HG02852 (cell line): Measurements from ENCODE around the gene KCNH2.

Experiments
- ATAC-seq: cut with Tn5 transposase; IDR thresholded peaks from one replicate; pipeline ENCODE4 v1.9.1; 2021; ENCODE audit warnings: mild to moderate bottlenecking, moderate library complexity; ENCODE audit not compliant: unreplicated experiment

The KCNH2 gene

DNA sequence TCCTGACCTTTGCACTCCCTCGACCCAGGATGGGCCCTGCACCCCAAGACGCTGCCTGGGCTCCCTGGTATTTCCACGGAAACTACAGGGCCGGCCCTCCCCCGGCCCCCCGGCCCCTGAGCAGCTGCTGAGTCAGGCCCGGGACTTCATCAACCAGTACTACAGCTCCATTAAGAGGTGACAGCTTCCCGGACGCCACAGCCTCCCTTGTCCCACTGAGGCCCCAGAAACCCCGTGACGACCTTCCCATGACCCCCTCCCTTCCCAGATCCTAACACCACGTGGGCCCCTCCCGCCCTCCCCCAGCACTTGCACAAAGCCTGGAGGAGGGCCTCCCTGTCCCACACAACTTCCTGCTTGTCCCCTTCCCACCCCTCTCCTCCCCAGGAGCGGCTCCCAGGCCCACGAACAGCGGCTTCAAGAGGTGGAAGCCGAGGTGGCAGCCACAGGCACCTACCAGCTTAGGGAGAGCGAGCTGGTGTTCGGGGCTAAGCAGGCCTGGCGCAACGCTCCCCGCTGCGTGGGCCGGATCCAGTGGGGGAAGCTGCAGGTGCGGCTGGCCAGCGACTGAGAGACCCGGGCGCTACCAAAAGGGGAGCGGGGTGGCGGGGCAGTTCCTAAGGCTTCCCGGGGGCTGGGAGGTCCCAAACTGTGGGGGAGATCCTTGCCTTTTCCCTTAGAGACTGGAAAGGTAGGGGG lies 18.4 kb upstream of the KCNH2 start:
- no peak for ATAC-seq

DNA sequence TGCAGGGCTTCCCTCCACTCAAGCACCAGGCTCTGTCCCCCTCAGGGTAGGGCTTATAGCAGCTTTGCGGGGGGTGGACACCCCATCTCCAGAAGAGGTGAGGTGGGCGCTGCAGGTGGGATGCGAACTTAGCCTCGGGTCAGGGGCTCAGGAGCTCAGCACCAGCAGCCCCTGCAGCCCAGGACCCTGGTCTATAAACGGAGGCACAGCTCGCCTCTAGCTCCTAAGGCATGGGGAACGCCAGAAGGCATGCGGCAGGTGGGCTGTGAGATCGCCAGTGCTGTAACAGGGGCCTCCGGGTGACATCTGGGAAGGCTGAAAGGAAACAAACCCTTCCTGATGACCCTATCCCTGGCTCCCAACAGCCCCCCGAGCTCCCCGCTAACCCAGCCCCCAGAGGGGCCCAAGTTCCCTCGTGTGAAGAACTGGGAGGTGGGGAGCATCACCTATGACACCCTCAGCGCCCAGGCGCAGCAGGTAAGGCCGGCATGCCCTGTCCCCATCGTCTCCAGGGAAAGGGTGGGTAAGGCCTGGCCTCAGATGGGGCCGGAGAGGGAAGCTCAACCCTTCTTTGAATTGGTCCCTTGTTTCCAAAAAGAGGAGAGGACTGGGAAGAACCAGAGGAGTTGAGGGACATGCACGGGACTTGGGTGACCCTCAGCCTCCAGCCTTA lies 16.9 kb upstream of the KCNH2 start:
- no peak for ATAC-seq

DNA sequence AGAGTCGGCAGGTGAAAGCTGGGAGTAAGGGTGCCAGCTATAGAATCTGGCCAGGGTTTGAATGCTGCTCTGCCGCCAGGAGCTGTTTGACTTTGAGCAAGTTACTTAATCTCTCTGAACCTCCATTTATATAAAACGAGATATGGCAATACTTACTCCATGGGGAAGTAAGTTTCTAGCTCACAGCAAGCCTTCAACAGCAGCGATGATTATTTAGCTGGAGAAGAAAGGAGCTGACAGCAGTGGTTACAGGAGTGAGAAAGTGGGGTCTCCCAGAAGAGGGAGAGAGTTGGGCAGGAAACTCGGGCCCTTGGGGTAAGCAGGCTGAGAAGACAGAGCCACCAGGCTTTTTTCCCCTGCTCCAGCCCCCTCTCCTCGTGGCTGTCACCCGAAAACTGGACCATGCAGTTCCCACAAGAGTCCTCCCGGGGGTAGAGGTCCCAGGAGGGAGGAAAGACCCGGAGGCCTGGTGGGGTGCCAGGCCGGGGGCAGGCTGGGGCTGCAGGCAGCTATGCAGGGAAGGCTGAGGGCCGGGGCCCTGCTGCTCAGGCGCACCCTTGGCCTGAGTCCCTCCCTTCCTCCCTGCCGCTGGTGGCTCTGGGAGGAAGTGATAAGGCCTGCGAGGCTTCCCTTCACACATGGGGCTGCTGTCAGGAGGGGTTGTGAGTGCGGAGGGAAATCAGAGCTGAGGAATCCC lies 16.2 kb upstream of the KCNH2 start:
- no peak for ATAC-seq

DNA sequence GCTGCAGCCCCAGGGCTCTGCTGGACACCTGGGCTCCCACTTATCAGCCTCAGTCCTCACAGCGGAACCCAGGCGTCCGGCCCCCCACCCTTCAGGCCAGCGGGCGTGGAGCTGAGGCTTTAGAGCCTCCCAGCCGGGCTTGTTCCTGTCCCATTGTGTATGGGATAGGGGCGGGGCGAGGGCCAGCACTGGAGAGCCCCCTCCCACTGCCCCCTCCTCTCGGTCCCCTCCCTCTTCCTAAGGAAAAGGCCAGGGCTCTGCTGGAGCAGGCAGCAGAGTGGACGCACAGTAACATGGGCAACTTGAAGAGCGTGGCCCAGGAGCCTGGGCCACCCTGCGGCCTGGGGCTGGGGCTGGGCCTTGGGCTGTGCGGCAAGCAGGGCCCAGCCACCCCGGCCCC lies 15.4 kb upstream of the KCNH2 start:
- ATAC-seq = no peak

DNA sequence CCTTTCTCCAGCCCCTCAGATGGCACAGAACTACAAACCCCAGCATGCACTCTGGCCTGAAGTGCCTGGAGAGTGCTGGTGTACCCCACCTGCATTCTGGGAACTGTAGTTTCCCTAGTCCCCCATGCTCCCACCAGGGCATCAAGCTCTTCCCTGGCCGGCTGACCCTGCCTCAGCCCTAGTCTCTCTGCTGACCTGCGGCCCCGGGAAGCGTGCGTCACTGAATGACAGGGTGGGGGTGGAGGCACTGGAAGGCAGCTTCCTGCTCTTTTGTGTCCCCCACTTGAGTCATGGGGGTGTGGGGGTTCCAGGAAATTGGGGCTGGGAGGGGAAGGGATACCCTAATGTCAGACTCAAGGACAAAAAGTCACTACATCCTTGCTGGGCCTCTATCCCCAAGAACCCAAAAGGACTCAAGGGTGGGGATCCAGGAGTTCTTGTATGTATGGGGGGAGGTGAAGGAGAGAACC lies 14.7 kb upstream of the KCNH2 start:
- no peak for ATAC-seq

DNA sequence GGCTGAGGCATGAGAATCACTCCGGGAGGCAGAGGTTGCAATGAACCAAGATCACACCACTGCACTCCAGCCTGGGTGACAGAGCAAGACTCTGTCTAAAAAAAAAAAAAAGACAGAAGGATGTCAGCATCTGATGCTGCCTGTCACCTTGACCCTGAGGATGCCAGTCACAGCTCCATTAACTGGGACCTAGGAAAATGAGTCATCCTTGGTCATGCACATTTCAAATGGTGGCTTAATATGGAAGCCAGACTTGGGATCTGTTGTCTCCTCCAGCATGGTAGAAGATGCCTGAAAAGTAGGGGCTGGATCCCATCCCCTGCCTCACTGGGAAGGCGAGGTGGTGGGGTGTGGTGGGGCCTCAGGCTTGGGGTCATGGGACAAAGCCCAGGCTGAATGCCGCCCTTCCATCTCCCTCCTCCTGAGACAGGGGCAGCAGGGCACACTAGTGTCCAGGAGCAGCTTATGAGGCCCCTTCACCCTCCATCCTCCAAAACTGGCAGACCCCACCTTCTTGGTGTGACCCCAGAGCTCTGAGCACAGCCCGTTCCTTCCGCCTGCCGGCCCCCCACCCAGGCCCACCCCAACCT lies 14.0 kb upstream of the KCNH2 start:
- no peak for ATAC-seq

DNA sequence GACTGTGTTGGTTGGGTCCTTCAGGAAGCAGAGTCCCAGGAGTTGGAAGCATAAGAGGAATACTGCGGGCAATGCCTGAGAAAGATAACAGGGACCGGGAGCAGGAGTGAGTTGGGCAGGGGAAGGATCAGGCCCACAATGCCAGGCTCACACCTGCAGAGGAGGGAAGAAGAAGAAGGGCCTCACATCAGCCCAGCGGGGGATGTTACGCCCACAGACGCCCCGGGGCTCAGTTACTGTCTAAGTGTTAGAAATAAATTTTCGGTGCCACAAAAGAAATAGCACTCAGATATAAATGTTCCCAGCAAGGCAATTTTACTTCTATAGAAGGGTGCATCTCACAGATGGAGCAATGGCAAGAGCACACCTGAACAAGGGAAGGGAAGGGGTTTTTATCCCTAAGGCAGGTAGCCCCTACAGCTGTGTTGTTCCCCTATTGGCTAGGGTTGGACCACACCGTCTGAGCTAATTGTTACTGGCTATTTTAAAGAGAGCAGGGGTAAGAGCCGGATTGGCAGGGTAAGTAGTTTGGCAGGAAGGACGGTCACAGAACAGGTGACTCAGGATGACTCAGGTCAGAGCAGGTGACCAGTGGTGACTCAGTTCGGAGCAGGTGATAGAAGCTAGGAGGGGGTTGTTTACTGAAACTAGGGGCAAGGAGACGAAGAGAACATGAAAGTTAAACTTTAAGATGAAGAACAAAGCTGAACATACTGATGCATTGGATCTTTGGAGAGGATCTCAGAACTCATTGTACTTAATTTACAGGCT lies 12.5 kb upstream of the KCNH2 start, which contains the start of gene NOS3:
Gene NOS3, plus strand, starts transcription at position 602 of the 771 bp plus-strand sequence. CDS start 2,787 bp downstream, outside the sequence.
- no peak for ATAC-seq

DNA sequence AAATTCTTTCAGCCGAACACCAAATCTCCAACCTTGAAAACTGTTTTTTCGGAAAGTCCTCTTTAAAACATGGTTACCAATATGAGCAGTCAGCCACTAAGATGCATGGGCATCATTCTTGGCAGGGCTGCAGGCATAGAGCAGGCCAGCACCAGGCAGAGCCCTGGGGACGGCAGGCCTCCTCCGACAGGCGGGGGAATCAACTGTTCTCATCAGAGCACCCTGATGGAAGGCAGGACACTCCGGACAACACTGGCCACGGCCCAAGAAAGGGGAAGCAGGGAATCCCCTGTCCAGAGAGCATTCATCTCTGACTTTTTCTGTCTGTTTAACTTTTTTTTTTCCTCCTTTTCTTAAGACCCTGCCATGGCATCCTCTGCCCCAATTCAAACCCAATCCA lies 11.3 kb upstream of the KCNH2 start:
- ATAC-seq = no peak

DNA sequence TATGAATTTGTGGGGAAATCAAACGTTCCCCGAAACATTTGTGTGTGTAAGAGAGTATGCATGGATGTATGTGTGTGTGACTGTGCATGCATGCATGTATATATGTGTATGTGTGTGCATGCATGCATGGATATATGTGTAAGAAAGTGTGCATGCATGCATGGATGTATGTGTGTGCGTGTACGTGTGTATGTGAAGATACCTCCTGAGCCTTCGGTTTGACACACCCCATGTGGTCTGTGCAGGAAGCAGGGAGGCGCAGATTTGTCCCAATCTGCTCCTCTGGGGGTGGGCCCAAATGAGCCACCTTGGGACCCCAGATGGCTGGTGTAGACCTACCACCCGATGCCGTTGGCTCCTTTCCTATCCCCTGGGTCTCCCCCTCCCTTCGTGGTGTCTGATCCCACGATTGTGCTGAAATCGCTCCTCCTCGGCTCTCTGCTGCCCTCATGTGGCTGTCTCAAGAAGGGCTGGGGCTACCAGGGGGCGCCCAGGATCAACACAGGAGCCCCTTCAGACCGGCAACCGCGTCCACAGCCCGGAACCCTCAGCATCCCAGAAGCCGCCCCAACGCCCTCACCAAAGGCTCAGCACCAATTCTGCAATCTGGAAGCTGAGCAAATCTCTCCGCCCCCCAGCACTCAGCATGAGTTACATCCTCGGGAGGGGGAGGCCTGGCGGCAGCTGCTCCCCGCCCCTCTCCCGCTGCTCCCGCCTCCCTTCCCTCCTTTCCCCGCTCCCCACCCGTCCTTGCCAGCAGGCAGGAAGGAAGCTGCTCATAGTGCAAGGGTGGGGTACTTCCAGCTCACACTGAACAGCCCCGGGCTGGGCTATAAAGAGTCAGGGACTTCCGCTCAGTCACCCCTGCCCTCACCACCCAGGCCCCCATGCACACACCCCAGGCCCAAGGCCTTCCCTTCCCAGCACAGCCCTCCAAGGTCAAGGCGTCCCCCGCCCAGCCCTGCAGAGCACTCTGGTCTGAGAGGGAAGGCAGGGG lies 10.4 kb upstream of the KCNH2 start:
- ATAC-seq = no peak

DNA sequence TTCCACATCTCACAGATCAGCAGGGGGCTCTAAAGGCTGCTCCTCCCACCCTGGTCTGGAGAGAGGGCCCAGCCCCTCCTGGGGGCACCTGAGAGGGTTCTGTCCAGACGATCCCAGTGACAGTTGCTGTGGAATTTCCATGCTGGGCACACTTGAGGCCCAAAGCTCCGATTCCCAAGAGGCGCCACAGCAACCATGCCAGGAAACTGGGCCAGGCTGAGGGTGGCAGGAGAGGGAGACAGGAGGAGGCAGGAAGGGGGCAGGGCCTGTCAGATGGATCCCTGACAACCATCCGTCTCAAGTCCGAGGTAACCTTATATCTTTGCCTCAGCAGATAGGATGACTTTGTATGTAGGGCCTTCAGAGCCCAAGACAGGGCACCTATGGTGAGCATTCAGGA lies 8.4 kb upstream of the KCNH2 start:
- no peak for ATAC-seq

DNA sequence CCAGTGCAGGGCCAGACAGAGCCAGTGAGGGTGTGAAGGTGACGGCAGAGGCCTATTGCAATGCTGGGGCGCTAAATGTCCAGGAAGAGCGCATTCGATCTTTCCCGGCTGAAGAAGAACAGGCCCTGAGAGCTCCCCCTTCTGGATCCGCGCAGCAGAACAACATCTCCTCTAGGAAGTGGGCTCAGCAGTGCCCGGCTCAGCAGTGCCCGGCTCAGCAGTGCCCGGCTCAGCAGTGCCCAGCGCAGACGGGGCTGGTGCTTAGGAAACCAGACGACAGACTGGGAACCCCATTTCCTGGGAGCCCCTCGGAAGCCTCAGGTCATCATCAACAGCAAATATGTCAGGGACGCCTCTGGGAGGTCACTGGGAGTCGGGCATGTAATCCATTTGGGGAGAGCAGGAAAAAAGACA lies 8.0 kb upstream of the KCNH2 start:
- ATAC-seq = no peak

DNA sequence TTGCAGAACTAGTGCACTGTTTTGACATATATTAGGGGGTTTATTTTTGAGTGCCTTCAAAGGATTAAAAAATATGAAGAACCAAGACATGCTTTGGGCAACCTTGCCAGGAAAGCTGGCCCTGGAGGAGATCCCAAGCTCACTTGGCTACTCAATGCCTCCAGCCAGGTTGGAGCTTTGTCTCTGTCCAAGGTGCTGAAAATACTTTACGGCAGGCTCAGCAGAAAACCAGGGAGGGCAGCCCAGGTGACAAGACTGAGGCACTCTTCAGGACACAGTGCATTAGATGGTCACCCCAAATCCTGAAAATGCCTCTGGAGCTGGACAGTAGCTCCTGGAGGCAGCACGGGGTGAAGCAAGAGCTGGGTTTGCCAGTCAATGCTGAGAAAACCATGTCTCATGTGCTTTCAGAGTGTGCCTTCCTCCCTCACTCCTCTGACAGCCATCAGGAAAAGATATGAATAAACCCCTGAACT lies 5.8 kb upstream of the KCNH2 start:
- ATAC-seq = no peak

DNA sequence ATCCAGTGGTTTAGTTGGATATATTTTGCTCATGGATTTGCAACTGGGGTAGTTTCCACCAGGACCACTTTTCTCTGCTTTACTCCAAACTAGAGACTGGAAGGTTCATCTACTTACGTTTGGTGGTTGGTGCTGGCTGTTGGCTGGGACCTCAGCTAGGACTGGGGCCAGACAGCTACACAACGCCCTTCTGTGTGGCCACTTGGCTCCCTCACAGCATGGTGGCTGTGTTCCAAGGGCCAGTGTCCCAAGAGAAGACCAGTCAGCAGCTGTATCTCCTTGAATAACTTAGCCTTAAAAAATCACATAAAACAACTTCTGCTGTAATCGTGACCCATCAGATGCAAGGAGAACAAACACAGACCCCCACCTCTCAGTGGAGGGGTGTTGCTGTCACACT lies 4.2 kb upstream of the KCNH2 start:
- no peak for ATAC-seq

DNA sequence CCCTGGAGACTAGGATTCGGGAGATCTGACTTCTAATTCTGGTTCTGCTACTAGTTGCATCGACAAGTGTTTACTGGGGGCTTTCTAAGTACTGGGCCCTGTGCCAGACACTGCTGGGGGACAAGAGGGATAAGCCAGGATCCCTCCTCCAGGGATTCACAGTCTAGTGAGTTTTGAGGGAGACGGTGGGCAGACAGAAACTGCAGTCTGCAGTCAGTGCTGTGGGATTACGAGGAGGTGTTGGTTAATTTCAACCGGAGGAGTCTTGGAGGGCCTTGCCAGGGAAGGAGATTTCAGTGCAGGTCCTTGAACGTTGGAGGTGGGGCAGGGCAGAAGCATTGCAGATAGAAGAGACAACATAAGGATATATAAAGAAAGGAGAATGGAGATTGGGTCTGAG lies 3.5 kb upstream of the KCNH2 start:
- ATAC-seq = no peak

DNA sequence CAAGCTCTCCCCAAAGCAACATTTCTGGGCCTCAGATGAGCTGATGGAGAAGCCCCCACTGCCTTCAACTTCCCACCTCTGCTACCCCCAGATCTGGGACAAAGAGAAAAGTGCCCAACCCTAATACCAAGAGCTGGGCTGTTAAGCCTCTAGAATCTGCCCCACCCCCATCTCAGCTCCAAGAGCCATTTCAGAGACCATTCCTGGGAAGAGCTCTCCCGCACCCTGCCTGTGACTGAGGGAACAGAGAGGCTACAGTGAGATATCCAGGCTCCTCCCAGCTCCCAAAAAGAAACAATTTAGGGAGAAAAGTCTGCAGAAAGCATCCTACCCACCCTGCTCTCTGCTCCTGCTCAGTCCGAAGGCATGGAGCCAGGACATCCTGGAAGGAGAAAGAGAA lies 2.5 kb upstream of the KCNH2 start:
- no peak for ATAC-seq

DNA sequence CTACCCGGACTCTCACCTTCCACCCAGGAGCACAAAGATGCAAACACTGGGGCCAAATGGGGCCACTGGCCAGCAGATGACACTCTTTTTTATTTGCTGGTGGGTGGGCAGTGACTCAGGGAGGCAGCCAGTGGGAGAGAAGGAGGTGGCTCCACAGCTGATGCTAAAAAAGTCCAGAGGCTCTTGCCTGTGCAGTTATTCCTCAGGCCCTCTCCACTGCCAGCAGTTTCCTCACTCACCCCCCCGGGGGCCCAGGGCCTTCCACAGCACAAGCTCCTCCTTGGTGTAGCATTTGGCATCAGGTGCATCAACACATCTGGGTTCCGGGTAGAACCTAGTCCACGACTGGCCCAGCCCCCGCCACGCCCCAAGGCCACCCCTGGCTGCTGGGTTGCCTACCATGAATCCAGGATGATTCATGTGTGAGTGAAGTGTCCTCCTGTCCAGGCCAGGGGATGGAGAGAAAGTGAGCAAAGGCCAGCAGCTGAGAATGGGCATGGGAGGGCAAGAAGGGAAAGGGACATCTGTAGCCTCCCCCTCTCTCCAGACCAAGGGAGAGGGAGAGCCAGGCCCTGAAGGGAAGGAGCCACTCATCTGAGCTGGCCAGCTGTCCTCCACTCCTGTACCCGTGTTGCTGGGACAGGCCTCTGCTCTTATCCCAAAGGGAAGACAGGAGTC lies 1.7 kb upstream of the KCNH2 start:
- no peak for ATAC-seq

DNA sequence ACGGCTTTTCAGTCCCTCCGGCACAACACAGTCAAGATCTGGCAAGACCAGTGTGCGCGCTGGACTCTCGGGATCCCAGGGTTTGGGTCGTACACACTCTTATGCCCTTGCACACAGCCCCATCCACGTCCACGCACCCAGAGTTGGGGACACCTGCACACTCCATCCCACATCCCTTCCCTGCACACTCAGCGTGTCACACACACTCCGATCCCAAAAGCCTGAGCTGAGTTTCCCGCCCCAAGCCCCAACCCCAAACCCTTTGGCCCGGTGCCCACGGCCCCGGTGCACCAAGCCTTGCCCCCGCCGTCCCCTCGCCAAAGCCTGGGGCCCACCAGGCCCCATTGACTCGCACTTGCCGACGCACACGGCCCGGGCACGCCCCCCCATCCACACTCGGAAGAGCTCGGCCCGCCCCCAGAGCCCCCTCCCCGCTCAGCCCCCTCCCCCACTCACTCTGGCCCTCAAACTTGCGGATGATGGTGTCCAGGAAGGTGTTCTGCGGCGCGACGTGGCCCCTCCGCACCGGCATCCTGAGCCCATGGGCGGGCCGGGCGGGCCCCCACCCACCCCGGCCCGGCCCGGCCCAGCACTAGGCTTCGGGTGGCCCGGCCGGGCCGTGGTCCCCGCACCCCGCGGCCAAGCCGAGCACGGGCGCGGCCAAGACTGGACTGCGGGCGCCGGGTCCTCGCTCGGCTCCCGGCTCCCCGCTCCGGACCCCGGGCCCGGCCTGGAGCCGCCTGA lies 567 bp downstream of the KCNH2 start:
- ATAC-seq = no peak
